CD4-positive, alpha-beta memory T cell (primary cell): Measurements from ENCODE around the gene ENO3. TPM values are rescaled to one million over a fixed set of nuclear protein-coding genes. Genes with fewer than 3 reads are reported as not detected.
"Not testable (repeated sequence)": the region's sequence is repeated elsewhere in the genome, so short reads cannot be mapped to it uniquely, and the experiment has no call there.

Experiments
- CTCF ChIA-PET: fragments of 350-600 bp; sonication (Branson Sonifier 250); formaldehyde crosslinking; loops from one replicate; lab custom pipeline; 2021; ENCODE audit warnings: inconsistent platforms; ENCODE audit not compliant: partially characterized antibody; lab: Charles Lee
- POLR2A ChIA-PET: fragments of 350-600 bp; sonication (Branson Sonifier 250); formaldehyde crosslinking; loops from one replicate; lab custom pipeline; 2021; ENCODE audit not compliant: partially characterized antibody; lab: Charles Lee
- DNase-seq, 5 donors: peaks; one replicate each; pipeline versions ENCODE4 v3.0.0 to v3.0.0-alpha.2; 2020 to 2022; ENCODE audit warnings: mixed read lengths in 1 of 5
- H3K27ac ChIP-seq: one replicate; pipeline ENCODE4 v1.7.0; 2013; ENCODE audit warnings: low read depth, low read length
- H3K27me3 ChIP-seq: 2 replicates; pipeline ENCODE4 v1.7.0; 2013; ENCODE audit warnings: mild to moderate bottlenecking, low read length, moderate library complexity; ENCODE audit not compliant: insufficient read depth
- H3K36me3 ChIP-seq: 2 replicates; pipeline ENCODE4 v1.7.0; 2013; ENCODE audit warnings: mild to moderate bottlenecking, low read length, moderate library complexity; ENCODE audit not compliant: insufficient read depth
- H3K4me1 ChIP-seq: 2 replicates; pipeline ENCODE4 v1.7.0; 2013; ENCODE audit warnings: mild to moderate bottlenecking, low read length, moderate library complexity; ENCODE audit not compliant: insufficient read depth
- H3K4me3 ChIP-seq, 2 donors: one replicate each; pipeline ENCODE4 v1.7.0; 2013; ENCODE audit warnings: low read length in 2 of 2, mild to moderate bottlenecking in 1 of 2
- H3K9me3 ChIP-seq, 2 donors: one replicate each; pipeline ENCODE4 v1.7.0; 2013; ENCODE audit warnings: low read length in 2 of 2, control low read depth in 1 of 2; ENCODE audit not compliant: control insufficient read depth in 1 of 2
- H3K27ac Mint-ChIP-seq, 7 donors: one replicate each; pipeline ENCODE4 v1.8.0; 2020 to 2021; ENCODE audit warnings: mixed read lengths in 7 of 7, mild to moderate bottlenecking in 6 of 7, inconsistent platforms in 3 of 7, moderate library complexity in 3 of 7
- H3K27me3 Mint-ChIP-seq, 2 donors: one replicate each; pipeline ENCODE4 v1.8.0; 2020 to 2021; ENCODE audit warnings: mixed read lengths in 2 of 2
- H3K36me3 Mint-ChIP-seq, 2 donors: one replicate each; pipeline ENCODE4 v1.8.0; 2020 to 2021; ENCODE audit warnings: mixed read lengths in 2 of 2, inconsistent platforms in 1 of 2, mild to moderate bottlenecking in 1 of 2
- H3K4me1 Mint-ChIP-seq, 4 donors: one replicate each; pipeline ENCODE4 v1.8.0; 2020 to 2021; ENCODE audit warnings: mixed read lengths in 4 of 4, mild to moderate bottlenecking in 1 of 4
- H3K4me3 Mint-ChIP-seq, 8 donors: one replicate each; pipeline ENCODE4 v1.8.0; 2020 to 2021; ENCODE audit warnings: mixed read lengths in 8 of 8, mild to moderate bottlenecking in 7 of 8, moderate library complexity in 6 of 8, inconsistent platforms in 3 of 8
- H3K9me3 Mint-ChIP-seq, 8 donors: one replicate each; pipeline ENCODE4 v1.8.0; 2020 to 2021; ENCODE audit warnings: mixed read lengths in 8 of 8, mild to moderate bottlenecking in 5 of 8, inconsistent platforms in 3 of 8, moderate library complexity in 1 of 8
- intact Hi-C: fragments of 100-400 bp; cut with micrococcal nuclease; formaldehyde crosslinking; loops from one replicate; pipeline ENCODE4 v1.15.1; 2023
- polyA plus RNA-seq, 2 donors: library from polyadenylated mRNA; unstranded; fragments of 300-500 nt; fragmentation: Illumina TruSeq; gene quantifications; one replicate each; pipeline ENCODE4 v1.2.3, GENCODE V29; 2021
- total RNA-seq, 2 experiments: library from RNA; stranded (reverse); gene quantifications; one replicate each; pipeline ENCODE4 v1.2.3, GENCODE V29; 2021

The ENO3 gene
- total and polyA plus RNA-seq, 4 experiments from 2014 or later = 1.5 to 21.8 (median 9.3) TPM

DNA sequence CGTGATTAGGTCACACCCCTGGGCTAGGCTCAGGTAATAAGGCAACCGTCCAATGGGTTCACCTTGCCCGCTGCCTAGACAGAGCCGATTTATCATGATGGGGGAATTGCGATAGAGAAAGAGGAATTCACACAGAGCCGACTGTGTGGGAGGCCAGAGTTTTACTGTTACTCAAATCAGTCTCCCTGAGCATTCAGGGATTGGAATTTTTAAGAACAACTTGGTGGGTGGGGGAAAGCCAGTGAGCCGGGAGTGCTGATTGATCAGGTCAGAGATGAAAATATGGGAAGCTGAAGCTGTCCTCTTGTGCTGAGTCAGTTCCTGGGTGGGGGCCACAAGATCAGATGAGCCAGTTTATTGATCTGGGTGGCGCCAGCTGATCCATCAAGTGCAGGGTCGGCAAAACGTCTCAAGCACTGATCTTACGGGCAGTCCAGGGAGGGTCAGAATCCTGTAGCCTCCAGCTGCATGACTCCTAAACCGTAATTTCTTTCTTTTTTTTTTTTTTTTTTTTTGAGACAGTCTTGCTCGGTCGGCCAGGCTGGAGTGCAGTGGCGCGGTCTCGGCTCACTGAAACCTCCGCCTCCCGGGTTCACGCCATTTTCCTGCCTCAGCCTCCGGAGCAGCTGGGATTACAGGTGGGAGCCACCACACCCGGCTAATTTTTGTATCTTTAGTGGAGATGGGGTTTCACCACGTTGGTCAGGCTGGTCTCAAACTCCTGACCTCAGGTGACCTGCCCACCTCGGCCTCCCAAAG is 24.2 kb upstream of the ENO3 start:
- H3K9me3 Mint-ChIP-seq, H3K36me3 ChIP-seq, intact Hi-C loops, H3K4me3 ChIP-seq, H3K27ac ChIP-seq, H3K4me1 ChIP-seq, H3K9me3 ChIP-seq, H3K27me3 Mint-ChIP-seq, H3K4me3 Mint-ChIP-seq, DNase-seq, H3K36me3 Mint-ChIP-seq, H3K27me3 ChIP-seq: not testable (repeated sequence)
- Mint-ChIP-seq H3K4me1 (peaks cover 0 to 12% (median 5%) of the 10 kb centered on the region in 4 donors), H3K27ac (peak overlapping the region in 2 of 7 donors; percentile 17 to 39)
- CTCF ChIA-PET = interaction anchor here (1.2 to 1.4 kb wide), 2 partner anchors 17 to 24 kb away, joined by 3 to 7 read pairs; partner anchors contain the start of gene CHRNE
- POLR2A ChIA-PET = interaction anchor here (0.8 to 1.4 kb wide), 3 partner anchors 13 to 21 kb away, joined by 3 to 5 read pairs (median 4); partner anchors contain the start of genes RNF167 and SLC25A11

DNA sequence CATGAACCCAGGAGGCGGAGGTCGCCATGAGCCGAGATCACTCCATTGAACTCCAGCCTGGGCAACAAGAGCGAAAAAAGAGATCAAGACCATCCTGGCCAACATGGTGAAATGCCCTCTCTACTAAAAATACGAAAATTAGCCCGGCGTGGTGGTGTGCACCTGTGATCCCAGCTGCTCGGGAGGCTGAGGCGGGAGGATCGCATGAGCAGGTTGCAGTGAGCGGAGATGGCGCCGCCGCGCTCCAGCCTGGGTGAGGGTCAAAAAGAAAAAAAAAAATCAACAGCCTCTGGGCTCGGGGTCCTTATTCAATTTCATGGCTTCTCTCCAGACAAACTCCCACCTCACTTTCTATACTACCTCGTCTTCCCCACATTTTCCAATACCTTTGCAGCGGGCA is 22.0 kb upstream of the ENO3 start:
- intact Hi-C loops = no loop called here
- H3K36me3 Mint-ChIP-seq = peaks cover 5 to 11% of the 10 kb centered on the region in 2 donors
- H3K9me3 ChIP-seq = no peaks in the 10 kb centered on the region
- CTCF ChIA-PET = interaction anchor here (1.0 kb wide), 1 partner anchor 134 kb away, joined by 3 read pairs; no protein-coding TSS in a partner anchor
- no peak overlapping the region for H3K27ac ChIP-seq
- POLR2A ChIA-PET = interaction anchor here (0.8 to 1.1 kb wide), 2 partner anchors 12 to 38 kb away, joined by 3 to 4 read pairs; no protein-coding TSS in a partner anchor
- H3K36me3 ChIP-seq = no peaks in the 10 kb centered on the region
- no peak for DNase-seq
- peaks cover 7 to 19% (median 10%) of the 10 kb centered on the region in 4 donors for H3K4me1 Mint-ChIP-seq
- peaks cover 0 to 2% (median 0%) of the 10 kb centered on the region in 8 donors for H3K9me3 Mint-ChIP-seq
- H3K27me3 ChIP-seq = no peaks in the 10 kb centered on the region
- H3K4me3 ChIP-seq = no peak overlapping the region
- H3K27ac Mint-ChIP-seq = no peak overlapping the region
- no peaks in the 10 kb centered on the region for H3K27me3 Mint-ChIP-seq
- peaks cover 1% of the 10 kb centered on the region for H3K4me1 ChIP-seq
- no peak overlapping the region for H3K4me3 Mint-ChIP-seq

DNA sequence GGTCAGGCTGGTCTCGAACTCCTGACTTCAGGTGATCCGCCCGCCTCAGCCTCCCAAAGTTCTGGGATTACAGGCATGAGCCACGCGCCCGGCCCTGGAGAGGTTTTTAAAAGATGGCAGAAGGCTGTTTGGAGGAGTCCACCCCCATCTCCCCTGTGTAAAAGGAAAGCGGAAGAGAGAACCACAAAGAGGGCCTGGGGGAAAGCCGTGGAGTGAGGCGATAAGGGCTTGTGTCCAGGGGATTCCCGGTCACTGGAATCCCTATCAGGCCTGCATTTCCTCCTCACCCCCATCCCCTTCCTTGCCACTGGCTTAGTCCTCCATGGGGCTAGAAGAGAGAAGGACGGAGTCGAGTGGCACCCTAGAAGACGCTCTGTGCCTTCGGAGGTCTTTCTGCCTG is 19.0 kb upstream of the ENO3 start, which contains the start of gene GP1BA:
GP1BA (plus strand) TSS at position 315 of the 400 bp plus-strand sequence. CDS start 328 bp downstream, outside the sequence.
- Mint-ChIP-seq H3K27ac (peak within 1 kb of the TSS in 4 of 7 donors; percentile 0 to 70 (median 33)), H3K9me3 (peaks cover 0 to 2% (median 0%) of the 10 kb centered on the region in 8 donors), H3K36me3 (peaks cover 10 to 13% of the 10 kb centered on the region in 2 donors), H3K4me1 (peaks cover 12 to 36% (median 21%) of the 10 kb centered on the region in 4 donors), H3K27me3 (no peaks in the 10 kb centered on the region), H3K4me3 (no peak within 1 kb of the TSS)
- Histone ChIP-seq H3K27ac (no peak within 1 kb of the TSS), H3K27me3 (no peaks in the 10 kb centered on the region), H3K36me3 (peaks cover under 1% of the 10 kb centered on the region), H3K9me3 (no peaks in the 10 kb centered on the region), H3K4me1 (peaks cover 10% of the 10 kb centered on the region), H3K4me3 (no peak within 1 kb of the TSS)
- DNase-seq = no peak
- CTCF ChIA-PET = interaction anchor here (1.1 kb wide), 1 partner anchor 23 kb away, joined by 3 read pairs; no protein-coding TSS in a partner anchor
- POLR2A ChIA-PET = interaction anchor here (1.1 to 1.7 kb wide), 2 partner anchors 17 to 36 kb away, joined by 4 to 5 read pairs; partner anchors contain the start of genes PFN1 and SPAG7
- intact Hi-C loops = loop anchor here (5.0 kb wide), 1 partner anchor 35 kb away; the partner anchor contains the start of gene SPAG7

DNA sequence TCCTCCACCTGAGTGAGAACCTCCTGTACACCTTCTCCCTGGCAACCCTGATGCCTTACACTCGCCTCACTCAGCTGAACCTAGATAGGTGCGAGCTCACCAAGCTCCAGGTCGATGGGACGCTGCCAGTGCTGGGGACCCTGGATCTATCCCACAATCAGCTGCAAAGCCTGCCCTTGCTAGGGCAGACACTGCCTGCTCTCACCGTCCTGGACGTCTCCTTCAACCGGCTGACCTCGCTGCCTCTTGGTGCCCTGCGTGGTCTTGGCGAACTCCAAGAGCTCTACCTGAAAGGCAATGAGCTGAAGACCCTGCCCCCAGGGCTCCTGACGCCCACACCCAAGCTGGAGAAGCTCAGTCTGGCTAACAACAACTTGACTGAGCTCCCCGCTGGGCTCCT is 18.2 kb upstream of the ENO3 start:
- DNase-seq = no peak
- Histone ChIP-seq H3K27ac (no peak overlapping the region), H3K36me3 (peaks cover 8% of the 10 kb centered on the region), H3K9me3 (no peaks in the 10 kb centered on the region), H3K27me3 (no peaks in the 10 kb centered on the region), H3K4me3 (no peak overlapping the region), H3K4me1 (peaks cover 10% of the 10 kb centered on the region)
- intact Hi-C loops = loop anchor here (5.0 kb wide), 1 partner anchor 35 kb away; the partner anchor contains the start of gene SPAG7
- Mint-ChIP-seq H3K27me3 (no peaks in the 10 kb centered on the region), H3K9me3 (peaks cover 0 to 2% (median 0%) of the 10 kb centered on the region in 8 donors), H3K36me3 (peaks cover 13 to 16% of the 10 kb centered on the region in 2 donors), H3K4me1 (peaks cover 12 to 36% (median 20%) of the 10 kb centered on the region in 4 donors), H3K4me3 (no peak overlapping the region), H3K27ac (peak overlapping the region in 1 of 7 donors; percentile 24)
- POLR2A ChIA-PET = interaction anchor here (1.1 to 1.7 kb wide), 2 partner anchors 16 to 35 kb away, joined by 4 to 5 read pairs; partner anchors contain the start of genes PFN1 and SPAG7
- CTCF ChIA-PET = interaction anchor here (0.8 to 1.1 kb wide), 2 partner anchors 23 kb away, joined by 3 to 4 read pairs; no protein-coding TSS in a partner anchor

DNA sequence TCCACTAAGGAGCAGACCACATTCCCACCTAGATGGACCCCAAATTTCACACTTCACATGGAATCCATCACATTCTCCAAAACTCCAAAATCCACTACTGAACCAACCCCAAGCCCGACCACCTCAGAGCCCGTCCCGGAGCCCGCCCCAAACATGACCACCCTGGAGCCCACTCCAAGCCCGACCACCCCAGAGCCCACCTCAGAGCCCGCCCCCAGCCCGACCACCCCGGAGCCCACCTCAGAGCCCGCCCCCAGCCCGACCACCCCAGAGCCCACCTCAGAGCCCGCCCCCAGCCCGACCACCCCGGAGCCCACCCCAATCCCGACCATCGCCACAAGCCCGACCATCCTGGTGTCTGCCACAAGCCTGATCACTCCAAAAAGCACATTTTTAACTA is 17.3 kb upstream of the ENO3 start:
- Histone ChIP-seq H3K27ac (no peak overlapping the region), H3K9me3 (no peaks in the 10 kb centered on the region), H3K4me3 (no peak overlapping the region), H3K27me3 (no peaks in the 10 kb centered on the region), H3K36me3 (peaks cover 13% of the 10 kb centered on the region), H3K4me1 (peaks cover 18% of the 10 kb centered on the region)
- H3K4me3 Mint-ChIP-seq = peak overlapping the region in 2 of 8 donors; percentile 6 to 55
- ChIA-PET POLR2A (interaction anchor here (0.8 to 25.3 kb wide), 6 partner anchors 10 to 34 kb away, joined by 3 to 973 read pairs (median 6); partner anchors contain the start of genes C17orf107, PFN1 and SPAG7), CTCF (interaction anchor here (1.2 kb wide), 1 partner anchor 25 kb away, joined by 5 read pairs; no protein-coding TSS in a partner anchor)
- H3K4me1 Mint-ChIP-seq = peaks cover 18 to 42% (median 26%) of the 10 kb centered on the region in 4 donors
- H3K27ac Mint-ChIP-seq = peak overlapping the region in 4 of 7 donors; percentile 31 to 86 (median 53)
- intact Hi-C loops = loop anchor here (5.0 kb wide), 1 partner anchor 34 kb away; the partner anchor contains the start of gene SPAG7
- peaks cover 0 to 2% (median 0%) of the 10 kb centered on the region in 8 donors for H3K9me3 Mint-ChIP-seq
- no peak for DNase-seq
- peaks cover 13 to 16% of the 10 kb centered on the region in 2 donors for H3K36me3 Mint-ChIP-seq
- H3K27me3 Mint-ChIP-seq = no peaks in the 10 kb centered on the region

DNA sequence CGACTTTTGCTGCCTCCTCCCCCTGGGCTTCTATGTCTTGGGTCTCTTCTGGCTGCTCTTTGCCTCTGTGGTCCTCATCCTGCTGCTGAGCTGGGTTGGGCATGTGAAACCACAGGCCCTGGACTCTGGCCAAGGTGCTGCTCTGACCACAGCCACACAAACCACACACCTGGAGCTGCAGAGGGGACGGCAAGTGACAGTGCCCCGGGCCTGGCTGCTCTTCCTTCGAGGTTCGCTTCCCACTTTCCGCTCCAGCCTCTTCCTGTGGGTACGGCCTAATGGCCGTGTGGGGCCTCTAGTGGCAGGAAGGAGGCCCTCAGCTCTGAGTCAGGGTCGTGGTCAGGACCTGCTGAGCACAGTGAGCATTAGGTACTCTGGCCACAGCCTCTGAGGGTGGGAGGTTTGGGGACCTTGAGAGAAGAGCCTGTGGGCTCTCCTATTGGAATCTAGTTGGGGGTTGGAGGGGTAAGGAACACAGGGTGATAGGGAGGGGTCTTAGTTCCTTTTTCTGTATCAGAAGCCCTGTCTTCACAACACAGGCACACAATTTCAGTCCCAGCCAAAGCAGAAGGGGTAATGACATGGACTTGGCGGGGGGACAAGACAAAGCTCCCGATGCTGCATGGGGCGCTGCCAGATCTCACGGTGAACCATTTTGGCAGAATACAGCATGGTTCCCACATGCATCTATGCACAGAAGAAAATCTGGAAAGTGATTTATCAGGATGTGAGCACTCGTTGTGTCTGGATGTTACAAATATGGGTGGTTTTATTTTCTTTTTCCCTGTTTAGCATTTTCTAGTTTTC is 16.5 kb upstream of the ENO3 start:
- Histone ChIP-seq H3K4me3 (no peak overlapping the region), H3K9me3 (no peaks in the 10 kb centered on the region), H3K27me3 (no peaks in the 10 kb centered on the region), H3K27ac (no peak overlapping the region), H3K4me1 (peaks cover 26% of the 10 kb centered on the region), H3K36me3 (peaks cover 13% of the 10 kb centered on the region)
- intact Hi-C loops = loop anchor here (5.0 kb wide), 1 partner anchor 33 kb away; the partner anchor contains the start of gene SPAG7
- H3K36me3 Mint-ChIP-seq = peaks cover 9 to 20% of the 10 kb centered on the region in 2 donors
- H3K4me3 Mint-ChIP-seq = peak overlapping the region in 5 of 8 donors; percentile 8 to 65 (median 55)
- peak in 1 of 5 donors; percentile 23 for DNase-seq
- ChIA-PET POLR2A (interaction anchor here (0.7 to 25.3 kb wide), 7 partner anchors 9 to 35 kb away, joined by 3 to 973 read pairs (median 4); partner anchors contain the start of genes C17orf107, PFN1 and SPAG7), CTCF (interaction anchor here (1.2 kb wide), 1 partner anchor 25 kb away, joined by 5 read pairs; no protein-coding TSS in a partner anchor)
- H3K27ac Mint-ChIP-seq = peak overlapping the region in 5 of 7 donors; percentile 41 to 86 (median 57)
- H3K4me1 Mint-ChIP-seq = peaks cover 23 to 50% (median 33%) of the 10 kb centered on the region in 4 donors
- H3K9me3 Mint-ChIP-seq = peaks cover 0 to 2% (median 0%) of the 10 kb centered on the region in 8 donors
- H3K27me3 Mint-ChIP-seq = no peaks in the 10 kb centered on the region
